Gastroesophageal sphincter (tissue), 4 donors: ENCODE results near the gene COL6A3. TPM values are rescaled to one million over a fixed set of nuclear protein-coding genes. Genes with fewer than 3 reads are reported as not detected.
A peak's percentile ranks its signal among the peaks of the same experiment; 100 is the strongest.

Source experiments
- ATAC-seq: fragments of 150-250 bp; one replicate; pipeline ENCODE4 v1.9.1; 2016; ENCODE audit warnings: mild to moderate bottlenecking, moderate library complexity
- H3K27ac ChIP-seq, 4 donors: fragments of 200-600 bp; sonication (generic) in 3 of 4; 1 replicate in 3 of 4; 2 replicates in 1 of 4; pipeline ENCODE4 v1.5.1; 2016 to 2019
- H3K27me3 ChIP-seq: fragments of 200-600 bp; sonication (generic); one replicate; pipeline ENCODE4 v1.5.1; 2019
- H3K36me3 ChIP-seq, 2 donors: fragments of 200-600 bp; sonication (generic); one replicate each; pipeline ENCODE4 v1.5.1; 2019; ENCODE audit warnings: control low read depth in 1 of 2
- H3K4me1 ChIP-seq, 3 donors: fragments of 200-600 bp; sonication (generic); 1 replicate in 2 of 3; 2 replicates in 1 of 3; pipeline ENCODE4 v1.5.1; 2016 to 2019; ENCODE audit warnings: control low read depth in 2 of 3
- H3K4me3 ChIP-seq, 2 donors: fragments of 200-600 bp; sonication (generic); one replicate each; pipeline ENCODE4 v1.5.1; 2019; ENCODE audit warnings: mild to moderate bottlenecking in 1 of 2, moderate library complexity in 1 of 2
- H3K9me3 ChIP-seq, 3 donors: fragments of 200-600 bp; sonication (generic); one replicate each; pipeline ENCODE4 v1.5.1; 2017 to 2019; ENCODE audit warnings: control low read depth in 2 of 3
- CTCF ChIP-seq, 4 experiments: fragments of 200-600 bp in 2 of 4; fragments of 450-650 bp in 2 of 4; sonication (generic) in 1 of 4; IDR thresholded peaks; one replicate each; pipeline ENCODE4 v1.5.1; 2017 to 2019; ENCODE audit warnings: antibody characterized with exemption in 4 of 4, mild to moderate bottlenecking in 2 of 4, moderate library complexity in 2 of 4
- EP300 ChIP-seq: sonication (generic); formaldehyde crosslinking; IDR thresholded peaks from one replicate; pipeline ENCODE4 v1.6.1; 2017; ENCODE audit warnings: antibody characterized with exemption, mild to moderate bottlenecking
- POLR2A ChIP-seq, 2 donors: fragments of 450-650 bp; IDR thresholded peaks; one replicate each; pipeline ENCODE4 v1.6.1; 2017; ENCODE audit warnings: antibody characterized with exemption in 2 of 2, mild to moderate bottlenecking in 2 of 2, moderate library complexity in 1 of 2
- POLR2AphosphoS5 ChIP-seq: sonication (generic); formaldehyde crosslinking; IDR thresholded peaks from one replicate; pipeline ENCODE4 v1.6.1; 2017; ENCODE audit warnings: antibody characterized with exemption
- WGBS, 2 donors: methylation state at CpG; one replicate each; pipeline ENCODE4 v1.1.5; 2018; ENCODE audit warnings: low coverage in 1 of 2; 5-methylcytosine and 5-hydroxymethylcytosine counted together
- total RNA-seq, 4 donors: library from RNA; depleted of rRNA; stranded (reverse); fragments of >200 nt; gene quantifications; one replicate each; pipeline ENCODE4 v1.1.0, GENCODE V29; 2016

COL6A3 gene
- total RNA-seq, 4 donors from 2014 or later, result 110 to 421 (median 310) TPM

GRCh38 chr2:237406371-237406895, 7.5 kb downstream of the COL6A3 start:
- Histone ChIP-seq H3K27me3 (no peaks in the 10 kb centered on the region), H3K9me3 (no peaks in the 10 kb centered on the region), H3K4me3 (no peak overlapping the region), H3K36me3 (no peaks in the 10 kb centered on the region), H3K4me1 (peaks cover 12 to 94% (median 33%) of the 10 kb centered on the region in 3 donors), H3K27ac (peak overlapping the region; percentile 29 to 94 (median 78))
- 56 to 69% methylated on average over 3 to 4 of the region's 5 CpGs for WGBS, 2 donors
- ATAC-seq, result no peak
- TF ChIP-seq CTCF (IDR thresholded peaks at IDR 0.05), result no peak
- no peak for TF ChIP-seq POLR2A (IDR thresholded peaks at IDR 0.05)
- no peak for TF ChIP-seq EP300
- no peak for TF ChIP-seq POLR2AphosphoS5

GRCh38 chr2:237405605-237406004, 8.4 kb downstream of the COL6A3 start:
- Histone ChIP-seq H3K27me3 (no peaks in the 10 kb centered on the region), H3K36me3 (no peaks in the 10 kb centered on the region), H3K27ac (peak overlapping the region; percentile 29 to 94 (median 78)), H3K4me1 (peaks cover 12 to 98% (median 34%) of the 10 kb centered on the region in 3 donors), H3K4me3 (no peak overlapping the region), H3K9me3 (no peaks in the 10 kb centered on the region)
- WGBS, 2 donors, result 55 to 100% methylated on average over 1 to 2 of the region's 2 CpGs
- TF ChIP-seq POLR2AphosphoS5 (peak; percentile 1), CTCF (IDR thresholded peaks at IDR 0.05) (no peak)
- no peak for ATAC-seq

GRCh38 chr2:237405006-237405559, 8.9 kb downstream of the COL6A3 start:
- no peak for TF ChIP-seq POLR2A (IDR thresholded peaks at IDR 0.05)
- no peak for TF ChIP-seq EP300
- no peak for TF ChIP-seq POLR2AphosphoS5
- no peak for TF ChIP-seq CTCF (IDR thresholded peaks at IDR 0.05)
- H3K9me3 ChIP-seq, result no peaks in the 10 kb centered on the region
- WGBS, 2 donors, result 41 to 74% methylated on average over 6 to 8 of the region's 13 CpGs
- no peaks in the 10 kb centered on the region for H3K36me3 ChIP-seq
- peak overlapping the region in 3 of 4 donors; percentile 64 to 94 (median 91) for H3K27ac ChIP-seq
- no peaks in the 10 kb centered on the region for H3K27me3 ChIP-seq
- no peak overlapping the region for H3K4me3 ChIP-seq
- H3K4me1 ChIP-seq, result peaks cover 9 to 97% (median 31%) of the 10 kb centered on the region in 3 donors
- no peak for ATAC-seq

GRCh38 chr2:237404413-237404812, 9.6 kb downstream of the COL6A3 start:
- H3K4me3 ChIP-seq, result no peak overlapping the region
- ATAC-seq, result no peak
- H3K36me3 ChIP-seq, result no peaks in the 10 kb centered on the region
- no peak for TF ChIP-seq EP300
- TF ChIP-seq POLR2AphosphoS5, result no peak
- TF ChIP-seq POLR2A (IDR thresholded peaks at IDR 0.05), result no peak
- TF ChIP-seq CTCF (IDR thresholded peaks at IDR 0.05), result no peak
- H3K27me3 ChIP-seq, result no peaks in the 10 kb centered on the region
- 50 to 67% methylated on average over 1 to 2 of the region's 2 CpGs for WGBS, 2 donors
- H3K4me1 ChIP-seq, result peaks cover 10 to 97% (median 27%) of the 10 kb centered on the region in 3 donors
- no peaks in the 10 kb centered on the region for H3K9me3 ChIP-seq
- peak overlapping the region in 3 of 4 donors; percentile 64 to 94 (median 91) for H3K27ac ChIP-seq
